Measurements from ENCODE around the gene RTTN.

Gene RTTN

GRCh38 chr18:70075906-70076305 lies 129.6 kb downstream of the RTTN start:
- H3K9me3 ChIP-seq (ENCODE audit: low read length) = no peaks in the 10 kb centered on the region
- no peaks in the 10 kb centered on the region for H3K27me3 ChIP-seq (ENCODE audit: insufficient read depth, low read length)
- no peak overlapping the region for H3K4me3 ChIP-seq (ENCODE audit: low read length)
- H3K36me3 ChIP-seq (ENCODE audit: insufficient read depth, low read length) = peaks cover 6% of the 10 kb centered on the region
- H3K4me1 ChIP-seq (ENCODE audit: insufficient read depth, low read length) = no peaks in the 10 kb centered on the region
- H2AFZ ChIP-seq (ENCODE audit: low read depth, low read length) = no peak overlapping the region

- Histone ChIP-seq H3K4me3 (ENCODE audit: low read length) (no peak overlapping the region), H3K4me1 (ENCODE audit: insufficient read depth, low read length) (no peaks in the 10 kb centered on the region), H3K9me3 (ENCODE audit: low read length) (no peaks in the 10 kb centered on the region), H3K36me3 (ENCODE audit: insufficient read depth, low read length) (peaks cover 6% of the 10 kb centered on the region), H2AFZ (ENCODE audit: low read depth, low read length) (no peak overlapping the region), H3K27me3 (ENCODE audit: insufficient read depth, low read length) (no peaks in the 10 kb centered on the region)
Observed at GRCh38 chr18:70074116-70074515, 131.4 kb downstream of the RTTN start.

DNA sequence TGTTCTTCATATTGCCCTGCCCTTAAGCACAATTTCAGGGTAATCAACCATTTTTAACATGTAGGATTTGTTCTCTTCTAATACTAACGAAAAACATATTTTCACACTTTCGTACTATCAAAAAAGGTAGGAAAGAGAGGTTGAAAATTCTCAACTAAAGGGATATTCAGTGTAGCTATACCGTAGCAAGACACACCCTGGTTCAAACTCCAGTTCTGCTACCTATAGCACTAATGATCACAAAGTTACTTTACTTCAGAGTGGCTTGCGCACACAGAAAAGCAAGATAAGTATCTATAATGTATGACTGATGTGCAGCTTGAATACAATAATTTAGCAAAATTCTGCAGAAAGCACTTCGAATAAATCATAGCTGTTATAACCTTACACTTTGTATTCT lies 132.1 kb downstream of the RTTN start:
- no peak overlapping the region for H3K4me3 ChIP-seq (ENCODE audit: low read length)
- no peak overlapping the region for H2AFZ ChIP-seq (ENCODE audit: low read depth, low read length)
- peaks cover 6% of the 10 kb centered on the region for H3K36me3 ChIP-seq (ENCODE audit: insufficient read depth, low read length)
- H3K27me3 ChIP-seq (ENCODE audit: insufficient read depth, low read length) = no peaks in the 10 kb centered on the region
- no peaks in the 10 kb centered on the region for H3K9me3 ChIP-seq (ENCODE audit: low read length)
- no peaks in the 10 kb centered on the region for H3K4me1 ChIP-seq (ENCODE audit: insufficient read depth, low read length)

DNA sequence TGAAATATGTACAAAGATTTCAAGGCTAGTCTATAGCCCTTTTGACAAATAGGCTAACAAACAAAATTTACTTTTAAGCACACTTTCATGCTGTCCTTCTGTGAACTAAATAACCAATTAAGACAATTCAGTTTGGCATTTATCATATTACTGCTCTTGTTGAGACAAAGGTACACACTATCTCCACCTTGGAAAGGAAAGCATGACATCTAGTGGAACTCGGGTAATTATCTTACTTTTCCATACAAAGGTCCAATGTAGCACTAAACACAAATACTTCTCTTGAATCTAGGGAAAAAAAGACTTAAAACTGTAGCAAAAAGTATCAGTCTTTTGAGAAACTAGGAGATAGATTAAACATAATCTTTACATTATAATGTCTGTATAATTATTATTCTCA lies 132.8 kb downstream of the RTTN start:
- H3K36me3 ChIP-seq (ENCODE audit: insufficient read depth, low read length) = peaks cover 7% of the 10 kb centered on the region
- no peak overlapping the region for H3K4me3 ChIP-seq (ENCODE audit: low read length)
- no peaks in the 10 kb centered on the region for H3K4me1 ChIP-seq (ENCODE audit: insufficient read depth, low read length)
- no peaks in the 10 kb centered on the region for H3K9me3 ChIP-seq (ENCODE audit: low read length)
- H3K27me3 ChIP-seq (ENCODE audit: insufficient read depth, low read length) = no peaks in the 10 kb centered on the region
- H2AFZ ChIP-seq (ENCODE audit: low read depth, low read length) = no peak overlapping the region

DNA sequence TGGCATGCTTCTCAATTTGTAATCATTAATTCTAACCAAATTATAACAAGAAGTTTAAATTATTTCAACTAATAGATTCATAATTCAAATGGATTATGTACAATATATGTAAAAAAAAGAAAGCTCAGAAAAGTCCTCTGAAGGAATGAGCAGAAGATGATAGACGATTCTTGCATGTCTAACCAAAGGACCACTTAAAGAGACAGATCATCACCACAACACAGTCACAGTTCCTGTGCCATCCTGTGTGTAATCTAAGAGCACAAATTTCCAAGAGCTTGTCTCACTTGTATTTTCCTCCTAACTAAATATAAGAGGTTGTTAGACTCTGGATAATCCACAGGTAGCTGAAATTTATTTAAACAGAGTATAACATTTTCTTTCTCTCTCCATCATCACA lies 135.5 kb downstream of the RTTN start:
- Histone ChIP-seq H3K27me3 (ENCODE audit: insufficient read depth, low read length) (no peaks in the 10 kb centered on the region), H3K9me3 (ENCODE audit: low read length) (no peaks in the 10 kb centered on the region), H2AFZ (ENCODE audit: low read depth, low read length) (no peak overlapping the region), H3K4me3 (ENCODE audit: low read length) (no peak overlapping the region), H3K36me3 (ENCODE audit: insufficient read depth, low read length) (peaks cover 12% of the 10 kb centered on the region), H3K4me1 (ENCODE audit: insufficient read depth, low read length) (no peaks in the 10 kb centered on the region)

GRCh38 chr18:70069382-70069781 lies 136.1 kb downstream of the RTTN start:
- Histone ChIP-seq H3K9me3 (ENCODE audit: low read length) (no peaks in the 10 kb centered on the region), H2AFZ (ENCODE audit: low read depth, low read length) (no peak overlapping the region), H3K27me3 (ENCODE audit: insufficient read depth, low read length) (no peaks in the 10 kb centered on the region)

GRCh38 chr18:70068981-70069380 lies 136.5 kb downstream of the RTTN start:
- Histone ChIP-seq H3K27me3 (ENCODE audit: insufficient read depth, low read length) (no peaks in the 10 kb centered on the region), H3K9me3 (ENCODE audit: low read length) (no peaks in the 10 kb centered on the region), H3K4me3 (ENCODE audit: low read length) (no peak overlapping the region), H2AFZ (ENCODE audit: low read depth, low read length) (no peak overlapping the region), H3K4me1 (ENCODE audit: insufficient read depth, low read length) (no peaks in the 10 kb centered on the region), H3K36me3 (ENCODE audit: insufficient read depth, low read length) (peaks cover 11% of the 10 kb centered on the region)

More at GRCh38 chr18:70069382-70069781, 136.1 kb downstream of the RTTN start:
- no peaks in the 10 kb centered on the region for H3K4me1 ChIP-seq (ENCODE audit: insufficient read depth, low read length)
- H3K36me3 ChIP-seq (ENCODE audit: insufficient read depth, low read length) = peaks cover 12% of the 10 kb centered on the region
- no peak overlapping the region for H3K4me3 ChIP-seq (ENCODE audit: low read length)

- H3K36me3 ChIP-seq (ENCODE audit: insufficient read depth, low read length) = peaks cover 3% of the 10 kb centered on the region
- H3K4me3 ChIP-seq (ENCODE audit: low read length) = no peak overlapping the region
- no peak overlapping the region for H2AFZ ChIP-seq (ENCODE audit: low read depth, low read length)
- H3K4me1 ChIP-seq (ENCODE audit: insufficient read depth, low read length) = no peaks in the 10 kb centered on the region
- H3K27me3 ChIP-seq (ENCODE audit: insufficient read depth, low read length) = no peaks in the 10 kb centered on the region
- H3K9me3 ChIP-seq (ENCODE audit: low read length) = no peaks in the 10 kb centered on the region
Observed at GRCh38 chr18:70059684-70060083, 145.8 kb downstream of the RTTN start.

DNA sequence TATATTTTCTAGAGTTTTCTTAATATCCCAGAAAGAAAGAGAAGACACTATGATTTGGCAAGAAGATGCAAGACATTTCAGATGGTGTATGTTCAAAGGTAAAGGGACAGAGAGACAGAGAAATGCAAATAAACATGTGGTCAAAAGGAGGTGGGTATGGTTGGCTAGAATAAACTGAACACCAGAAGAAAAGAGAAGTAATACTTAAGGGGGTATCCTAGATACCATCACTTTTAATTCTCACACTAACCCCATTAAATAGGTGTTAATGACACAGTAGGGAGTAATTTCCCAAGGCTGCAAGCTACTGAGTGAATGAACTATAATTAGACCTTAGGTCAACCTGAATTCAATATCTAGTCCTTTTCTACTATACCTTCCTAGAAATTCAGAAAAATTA lies 146.6 kb downstream of the RTTN start:
- Histone ChIP-seq H3K36me3 (ENCODE audit: insufficient read depth, low read length) (peaks cover 3% of the 10 kb centered on the region), H3K4me1 (ENCODE audit: insufficient read depth, low read length) (no peaks in the 10 kb centered on the region), H3K9me3 (ENCODE audit: low read length) (no peaks in the 10 kb centered on the region), H3K27me3 (ENCODE audit: insufficient read depth, low read length) (no peaks in the 10 kb centered on the region), H3K4me3 (ENCODE audit: low read length) (no peak overlapping the region), H2AFZ (ENCODE audit: low read depth, low read length) (no peak overlapping the region)

GRCh38 chr18:70047931-70048603 lies 157.4 kb downstream of the RTTN start:
- no peaks in the 10 kb centered on the region for H3K9me3 ChIP-seq (ENCODE audit: low read length)
- no peak overlapping the region for H2AFZ ChIP-seq (ENCODE audit: low read depth, low read length)
- no peaks in the 10 kb centered on the region for H3K27me3 ChIP-seq (ENCODE audit: insufficient read depth, low read length)
- H3K4me3 ChIP-seq (ENCODE audit: low read length) = no peak overlapping the region
- peaks cover 8% of the 10 kb centered on the region for H3K36me3 ChIP-seq (ENCODE audit: insufficient read depth, low read length)
- no peaks in the 10 kb centered on the region for H3K4me1 ChIP-seq (ENCODE audit: insufficient read depth, low read length)

GRCh38 chr18:70046796-70047195 lies 158.7 kb downstream of the RTTN start:
- H3K27me3 ChIP-seq (ENCODE audit: insufficient read depth, low read length) = no peaks in the 10 kb centered on the region

DNA sequence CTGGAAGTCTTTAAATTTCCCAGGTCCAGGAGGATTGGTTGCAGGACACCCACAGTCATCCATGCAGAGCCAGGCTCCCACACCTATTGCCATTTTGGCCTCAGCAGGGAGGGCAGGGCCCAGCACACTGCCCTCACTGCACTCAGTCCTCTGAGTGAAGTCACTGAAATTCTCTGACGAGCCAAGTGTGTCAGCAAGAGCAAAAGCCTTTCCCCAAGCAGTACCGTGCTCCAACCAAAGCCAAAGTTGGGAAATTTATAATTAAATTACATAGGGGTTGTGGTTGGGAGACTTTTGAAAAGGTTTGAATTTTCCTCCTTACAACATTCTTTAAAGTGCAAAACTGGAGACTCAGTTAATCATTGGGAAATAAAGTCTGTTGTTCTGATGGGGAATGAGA lies 159.3 kb downstream of the RTTN start:
- Histone ChIP-seq H3K36me3 (ENCODE audit: insufficient read depth, low read length) (peaks cover 5% of the 10 kb centered on the region), H2AFZ (ENCODE audit: low read depth, low read length) (no peak overlapping the region), H3K4me3 (ENCODE audit: low read length) (no peak overlapping the region), H3K4me1 (ENCODE audit: insufficient read depth, low read length) (no peaks in the 10 kb centered on the region), H3K27me3 (ENCODE audit: insufficient read depth, low read length) (no peaks in the 10 kb centered on the region), H3K9me3 (ENCODE audit: low read length) (no peaks in the 10 kb centered on the region)

More at GRCh38 chr18:70046796-70047195, 158.7 kb downstream of the RTTN start:
- H2AFZ ChIP-seq (ENCODE audit: low read depth, low read length) = no peak overlapping the region
- H3K4me3 ChIP-seq (ENCODE audit: low read length) = no peak overlapping the region
- H3K36me3 ChIP-seq (ENCODE audit: insufficient read depth, low read length) = peaks cover 5% of the 10 kb centered on the region
- H3K9me3 ChIP-seq (ENCODE audit: low read length) = no peaks in the 10 kb centered on the region
- no peaks in the 10 kb centered on the region for H3K4me1 ChIP-seq (ENCODE audit: insufficient read depth, low read length)

GRCh38 chr18:70044632-70045031 lies 160.9 kb downstream of the RTTN start:
- no peaks in the 10 kb centered on the region for H3K4me1 ChIP-seq (ENCODE audit: insufficient read depth, low read length)
- no peak overlapping the region for H2AFZ ChIP-seq (ENCODE audit: low read depth, low read length)
- no peaks in the 10 kb centered on the region for H3K27me3 ChIP-seq (ENCODE audit: insufficient read depth, low read length)
- H3K36me3 ChIP-seq (ENCODE audit: insufficient read depth, low read length) = peaks cover 2% of the 10 kb centered on the region
- H3K4me3 ChIP-seq (ENCODE audit: low read length) = no peak overlapping the region
- H3K9me3 ChIP-seq (ENCODE audit: low read length) = no peaks in the 10 kb centered on the region

DNA sequence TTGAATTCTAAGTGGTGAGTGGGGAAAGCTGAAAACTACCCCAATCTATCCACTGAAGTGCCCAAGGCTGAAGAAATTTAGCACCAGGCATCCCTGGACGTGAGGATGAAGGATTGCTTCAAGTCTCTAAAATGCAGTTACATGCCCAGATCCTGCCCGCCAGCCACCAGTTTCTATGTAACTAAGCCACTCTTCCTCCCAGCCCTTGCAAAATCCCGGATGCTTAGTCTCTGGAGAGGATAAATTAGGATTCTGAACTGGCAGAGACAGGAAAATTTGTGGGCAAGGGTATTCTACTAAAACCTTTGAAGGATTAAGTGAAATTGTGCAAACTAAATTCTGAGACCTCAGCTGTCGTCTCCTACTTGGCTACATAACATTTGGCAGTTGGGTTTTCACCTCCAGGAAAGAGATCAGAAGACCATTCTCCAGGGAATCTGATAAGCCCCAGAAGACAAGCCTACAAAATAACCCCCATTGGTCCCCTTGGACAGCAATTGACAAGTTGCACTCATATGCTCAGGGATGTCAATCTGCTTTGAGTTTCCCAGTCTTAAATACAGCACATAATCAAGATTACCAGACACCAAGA lies 163.9 kb downstream of the RTTN start:
- Histone ChIP-seq H3K9me3 (ENCODE audit: low read length) (no peaks in the 10 kb centered on the region), H2AFZ (ENCODE audit: low read depth, low read length) (no peak overlapping the region), H3K4me3 (ENCODE audit: low read length) (no peak overlapping the region), H3K27me3 (ENCODE audit: insufficient read depth, low read length) (no peaks in the 10 kb centered on the region), H3K4me1 (ENCODE audit: insufficient read depth, low read length) (no peaks in the 10 kb centered on the region), H3K36me3 (ENCODE audit: insufficient read depth, low read length) (peaks cover 2% of the 10 kb centered on the region)

Data from neuron (in vitro differentiated cells).